NCI-H1417 treated with DMSO at 0.1 percent for 48 hours (cell line): ENCODE results near the gene DOK3.

Experiments
- DNase-seq: peaks from one replicate; lab custom pipeline; 2025; lab: John Stamatoyannopoulos, UW

DOK3 gene, protein sequence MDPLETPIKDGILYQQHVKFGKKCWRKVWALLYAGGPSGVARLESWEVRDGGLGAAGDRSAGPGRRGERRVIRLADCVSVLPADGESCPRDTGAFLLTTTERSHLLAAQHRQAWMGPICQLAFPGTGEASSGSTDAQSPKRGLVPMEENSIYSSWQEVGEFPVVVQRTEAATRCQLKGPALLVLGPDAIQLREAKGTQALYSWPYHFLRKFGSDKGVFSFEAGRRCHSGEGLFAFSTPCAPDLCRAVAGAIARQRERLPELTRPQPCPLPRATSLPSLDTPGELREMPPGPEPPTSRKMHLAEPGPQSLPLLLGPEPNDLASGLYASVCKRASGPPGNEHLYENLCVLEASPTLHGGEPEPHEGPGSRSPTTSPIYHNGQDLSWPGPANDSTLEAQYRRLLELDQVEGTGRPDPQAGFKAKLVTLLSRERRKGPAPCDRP

DNA sequence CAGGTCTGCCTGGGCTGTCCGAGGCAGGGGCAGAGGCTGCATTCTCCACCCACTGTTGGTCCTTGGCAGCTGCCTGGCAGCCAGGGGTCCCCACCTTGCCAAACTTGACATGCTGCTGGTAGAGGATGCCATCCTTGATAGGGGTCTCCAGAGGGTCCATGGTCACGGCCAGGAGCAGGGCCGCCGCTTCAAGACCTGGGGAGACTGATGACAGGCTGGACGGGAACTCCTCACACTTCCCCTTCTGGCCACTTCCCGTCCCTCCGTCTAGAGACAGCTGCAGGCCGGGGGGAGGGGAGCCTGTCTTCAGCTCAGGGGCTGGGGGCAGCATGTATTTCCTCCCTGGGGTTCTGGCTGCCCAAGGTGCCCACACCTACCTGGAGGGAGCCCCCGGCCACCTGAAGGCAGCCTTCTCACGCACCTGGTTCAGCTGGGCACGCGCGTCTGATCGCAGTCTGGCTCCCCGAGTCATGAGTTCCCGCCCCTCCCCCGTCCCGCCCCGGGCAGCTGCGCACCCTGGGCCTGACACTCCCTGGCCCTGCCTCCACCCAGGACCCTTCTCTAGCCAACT lies at the start of gene DOK3:
DOK3 (minus strand) TSS at position 446 of the 571 bp plus-strand sequence; CDS start at position 160, 286 bp downstream.
- no peak for DNase-seq

DNA sequence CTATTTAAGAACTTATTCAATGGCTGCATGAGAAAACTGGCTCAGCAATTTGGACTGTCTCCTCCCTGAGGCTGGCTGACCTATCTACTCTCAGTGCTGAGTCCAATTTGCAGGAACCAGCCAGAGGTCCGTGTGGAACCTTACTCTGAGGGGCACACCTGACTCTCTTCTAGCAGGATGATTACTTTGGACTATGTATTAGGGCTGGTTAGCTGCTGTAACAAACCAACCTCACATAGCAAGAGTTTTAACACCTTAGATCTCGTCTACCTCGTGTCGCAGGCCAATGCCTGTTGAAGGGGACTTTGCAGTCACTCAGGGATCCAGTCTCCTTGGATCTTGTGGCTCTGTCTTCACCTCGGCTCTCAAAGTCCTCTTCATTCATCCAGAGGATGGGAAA lies 48.2 kb upstream of the DOK3 start:
- no peak for DNase-seq

- no peak for DNase-seq
Measured at GRCh38 chr5:177557041-177557647, 47.5 kb upstream of the DOK3 start.

GRCh38 chr5:177555665-177556064 lies 46.0 kb upstream of the DOK3 start:
- no peak for DNase-seq

GRCh38 chr5:177555228-177555627 lies 45.6 kb upstream of the DOK3 start:
- DNase-seq: no peak

DNA sequence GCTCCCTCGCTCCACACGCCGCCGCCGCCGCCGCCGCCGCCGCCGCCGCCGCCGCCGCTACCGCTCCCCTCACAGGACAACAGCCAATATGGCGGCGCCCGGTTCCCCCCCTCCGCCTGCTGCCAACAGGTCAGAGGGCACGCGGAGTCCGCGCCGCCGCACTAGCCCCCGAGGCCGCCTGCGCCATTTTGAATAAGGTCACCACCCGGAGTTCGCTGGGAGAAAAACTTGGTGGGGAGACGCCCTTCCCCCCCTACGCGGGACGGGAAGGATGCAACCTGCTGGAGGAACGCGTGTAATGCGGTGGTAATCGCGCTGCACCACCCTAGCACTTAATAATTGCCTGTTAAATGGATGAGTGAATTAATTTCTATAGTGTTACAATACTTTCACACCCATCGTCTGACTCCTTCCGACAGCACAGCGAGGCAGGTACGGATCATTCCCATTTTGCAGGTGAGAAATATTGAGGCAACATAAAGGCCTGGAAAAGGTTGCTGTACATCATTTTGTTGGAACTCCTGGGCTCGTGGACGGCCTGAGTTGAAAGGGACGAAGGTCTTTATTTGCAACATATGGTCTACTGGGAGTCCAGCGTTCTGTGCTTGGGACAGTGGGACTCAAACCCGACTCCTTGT lies 45.0 kb upstream of the DOK3 start, which contains the start of gene FAM193B:
FAM193B (minus strand) TSS at position 90 of the 638 bp plus-strand sequence. CDS start 105 bp downstream, outside the sequence.
- DNase-seq: peak; percentile 32

GRCh38 chr5:177553671-177554429 lies 44.2 kb upstream of the DOK3 start:
- no peak for DNase-seq

DNA sequence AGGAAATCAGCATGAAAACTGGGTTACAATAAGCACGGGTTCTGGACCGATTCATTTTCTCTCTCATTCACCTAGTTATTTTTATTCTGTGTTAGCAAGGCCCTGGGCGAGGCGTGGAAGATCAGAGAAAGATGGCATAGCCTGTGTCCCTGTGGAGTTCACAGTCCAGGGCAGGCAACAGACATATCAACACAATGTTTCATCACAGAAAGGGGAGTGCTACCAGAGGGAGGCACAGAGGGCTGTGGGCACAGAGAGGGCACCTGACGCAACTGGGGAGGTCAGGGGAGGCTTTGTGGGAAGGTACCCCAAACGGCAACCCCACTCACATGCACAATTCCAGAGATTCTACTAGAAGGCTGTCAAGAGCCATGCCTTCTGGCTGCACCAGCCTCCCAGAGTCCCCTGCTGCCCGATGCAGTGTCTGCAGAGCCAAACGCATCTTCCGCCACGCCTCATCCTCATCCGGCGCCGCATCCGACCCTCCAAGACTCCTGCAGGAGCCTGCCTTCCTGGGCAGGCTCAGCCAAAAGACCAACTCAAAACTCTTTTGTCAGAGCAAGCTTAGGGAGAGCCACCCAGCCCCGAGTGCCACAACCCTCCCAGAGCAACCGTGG lies 43.3 kb upstream of the DOK3 start:
- DNase-seq: no peak

GRCh38 chr5:177550122-177550521 lies 40.5 kb upstream of the DOK3 start:
- no peak for DNase-seq

GRCh38 chr5:177548495-177548894 lies 38.9 kb upstream of the DOK3 start:
- DNase-seq: no peak

GRCh38 chr5:177547736-177548135 lies 38.1 kb upstream of the DOK3 start:
- no peak for DNase-seq

DNA sequence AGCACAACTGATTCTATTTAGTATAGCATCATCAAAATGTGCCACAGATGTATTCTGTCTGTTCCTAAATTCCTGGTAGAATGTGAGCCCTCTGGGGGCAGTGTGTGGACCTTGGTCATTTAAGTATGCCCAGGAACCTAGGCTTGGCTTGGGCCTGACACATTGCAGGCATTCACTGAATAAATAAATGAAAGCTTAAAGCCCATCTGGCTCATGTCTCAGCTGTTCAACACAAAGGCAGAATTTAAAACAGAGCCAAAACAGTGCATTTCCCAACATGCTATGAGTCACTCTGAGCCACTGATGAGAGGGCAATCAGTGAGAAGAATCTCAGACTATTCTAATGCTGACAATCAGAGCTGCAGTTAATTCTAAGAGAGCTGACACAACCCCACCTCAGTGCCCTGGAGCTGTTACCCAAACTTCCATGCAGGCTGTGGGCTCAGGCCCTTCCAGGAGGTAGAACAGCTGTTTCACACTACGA lies 36.7 kb upstream of the DOK3 start:
- no peak for DNase-seq

DNA sequence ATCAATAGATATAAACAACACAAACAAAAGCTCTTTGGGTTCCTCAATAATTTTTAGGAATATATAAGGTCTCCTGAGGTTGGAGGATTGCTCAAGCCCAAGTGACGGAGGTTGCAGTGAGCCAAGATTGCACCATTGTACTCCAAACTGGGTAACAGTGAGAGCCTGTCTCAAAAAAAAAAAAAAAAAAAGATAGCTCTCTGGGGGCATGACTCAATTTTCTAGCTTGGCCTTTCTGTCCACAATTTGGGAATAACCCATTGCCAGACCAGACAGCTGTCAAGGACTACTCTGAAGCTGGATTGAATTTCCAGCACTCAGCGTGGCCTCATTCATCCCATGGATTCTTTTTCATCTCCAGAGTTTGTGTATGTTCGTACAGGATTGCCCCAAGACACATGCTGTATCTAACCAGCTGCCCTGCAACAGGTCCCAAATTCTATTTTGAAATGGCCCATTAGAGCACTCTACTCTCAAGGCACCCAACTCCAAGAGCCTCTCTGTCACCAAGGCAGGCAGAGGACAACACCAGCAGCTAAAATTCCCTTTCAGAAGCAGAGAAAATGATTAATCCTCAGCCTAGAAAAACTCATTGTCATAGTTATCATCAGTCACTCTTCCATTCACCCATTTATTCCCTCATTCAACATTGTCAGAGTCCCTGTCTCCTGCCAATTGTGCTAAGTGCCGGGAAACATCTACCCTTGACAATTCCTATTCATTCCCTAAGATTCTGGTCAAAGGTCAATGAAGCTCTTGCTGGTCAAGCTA lies 36.0 kb upstream of the DOK3 start:
- DNase-seq: no peak

- no peak for DNase-seq
Measured at GRCh38 chr5:177542816-177543465, 33.3 kb upstream of the DOK3 start.

DNA sequence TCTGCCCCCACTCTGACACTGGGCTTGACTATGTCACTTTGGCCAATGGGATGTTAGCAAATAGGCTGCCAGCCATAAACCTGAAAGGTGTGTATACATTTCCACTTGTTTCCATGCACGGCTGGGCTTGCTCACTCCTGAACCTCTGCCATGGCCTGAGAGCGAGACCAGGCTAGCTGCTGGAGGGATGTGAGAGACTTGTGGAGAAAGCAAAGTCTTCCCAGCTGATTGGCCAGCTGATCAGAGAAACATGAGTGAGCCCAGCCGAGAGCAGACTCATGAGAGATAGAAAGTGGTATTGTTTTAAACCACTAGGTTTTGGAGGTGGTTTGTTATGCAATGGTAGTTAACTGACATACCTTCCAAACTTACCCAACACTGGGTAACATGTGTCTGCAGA lies 30.8 kb upstream of the DOK3 start:
- no peak for DNase-seq

GRCh38 chr5:177539411-177539810 lies 29.8 kb upstream of the DOK3 start:
- DNase-seq: no peak

DNA sequence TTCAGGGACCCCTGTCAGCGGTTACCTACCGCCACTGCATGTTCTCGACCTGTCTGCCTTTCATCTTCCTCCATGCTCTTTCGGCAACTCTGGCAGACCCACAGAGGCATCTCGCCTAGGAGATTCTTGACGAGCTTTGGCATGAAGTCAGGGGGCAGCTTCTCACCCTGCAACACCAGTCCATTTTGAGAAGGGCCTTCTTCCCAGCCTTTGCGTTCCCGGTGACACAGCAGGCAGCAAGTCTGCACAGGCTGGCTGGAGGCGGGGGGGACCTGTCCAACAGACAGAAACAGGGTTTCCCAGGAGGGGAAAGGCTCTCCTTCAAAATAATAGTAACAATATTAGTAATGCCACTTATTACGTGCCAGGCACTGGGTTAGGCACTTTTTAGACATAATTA lies 29.2 kb upstream of the DOK3 start:
- DNase-seq: no peak

DNA sequence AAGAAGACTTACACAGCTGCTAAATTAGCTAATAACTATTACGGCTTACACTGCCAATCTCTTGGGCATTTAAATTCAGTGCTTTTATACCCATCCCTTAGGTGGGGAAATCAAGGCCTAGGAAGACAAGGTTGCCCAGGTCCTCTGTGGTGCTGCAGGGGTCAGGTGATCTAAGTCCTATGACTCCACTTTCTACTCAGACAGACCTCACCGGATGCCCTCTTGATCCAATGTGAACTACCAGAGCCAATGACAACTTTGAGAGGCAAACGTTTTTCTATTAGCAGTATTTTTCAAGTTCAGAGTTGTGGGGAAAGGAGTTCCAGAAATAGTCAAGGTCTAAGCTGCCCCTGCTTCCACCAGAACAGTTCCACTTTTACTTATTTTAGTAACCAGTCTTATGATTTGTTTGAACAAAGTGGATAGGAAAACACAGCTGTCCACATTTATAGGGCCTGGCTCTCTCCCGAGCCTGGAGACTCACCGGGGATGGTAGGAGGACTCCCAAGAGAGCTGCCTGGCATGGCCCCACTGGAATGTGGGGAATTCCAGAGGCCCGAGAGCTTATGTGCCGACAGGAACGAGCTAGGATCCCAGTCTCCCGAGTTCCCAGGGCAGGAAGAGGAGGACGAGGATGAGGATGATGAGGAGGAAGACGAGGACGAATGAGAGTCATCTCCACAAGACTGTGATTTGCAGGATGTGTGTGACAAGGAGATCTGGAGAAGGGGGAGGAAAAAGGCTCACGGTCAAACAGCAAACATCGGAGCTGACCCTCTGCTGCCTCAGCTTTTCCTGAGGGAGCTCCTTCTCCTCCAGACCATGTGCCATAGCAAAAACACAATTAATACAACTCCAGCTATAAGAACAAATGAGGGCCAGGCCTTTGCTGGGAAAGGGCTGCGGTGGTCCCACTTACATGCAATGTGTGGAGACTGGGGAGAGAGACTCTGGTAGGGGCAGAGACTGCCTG lies 28.0 kb upstream of the DOK3 start:
- DNase-seq: no peak

DNA sequence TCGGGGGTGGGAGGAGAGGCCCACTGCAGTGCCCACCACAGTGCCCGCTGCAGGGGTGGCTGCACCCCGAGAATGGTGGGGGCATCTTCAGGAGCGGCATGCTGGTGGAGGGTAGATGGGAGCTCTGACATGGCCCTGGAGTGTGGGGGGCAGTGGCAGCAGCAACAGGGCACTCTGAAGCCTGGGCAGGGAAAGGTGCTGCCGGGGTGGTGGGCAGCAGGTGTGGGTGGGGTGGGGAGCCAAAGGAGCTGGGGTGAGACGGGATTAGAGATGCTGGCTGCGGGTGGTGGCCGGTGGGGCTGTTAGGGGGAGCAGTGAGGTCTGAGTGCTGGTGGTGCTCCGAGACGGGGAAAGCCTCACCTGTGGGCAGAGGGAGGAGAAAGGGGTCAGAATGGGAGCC lies 26.8 kb upstream of the DOK3 start:
- DNase-seq: no peak
